GM12801 (cell line): ENCODE data around the gene EDIL3.

ENCODE experiments used
- CTCF ChIP-seq: IDR thresholded peaks from one replicate; pipeline ENCODE4 v1.5.1; 2011; ENCODE audit warnings: control low read depth; ENCODE audit not compliant: insufficient read length; ENCODE audit errors: extremely low read depth

Gene EDIL3

GRCh38 chr5:84045964-84046363 lies 338.7 kb downstream of the EDIL3 start:
- no peak for TF ChIP-seq CTCF

GRCh38 chr5:84036842-84037241 lies 347.8 kb downstream of the EDIL3 start:
- no peak for TF ChIP-seq CTCF

GRCh38 chr5:84032324-84032723 lies 352.4 kb downstream of the EDIL3 start:
- TF ChIP-seq CTCF, result no peak

GRCh38 chr5:84028093-84028492 lies 356.6 kb downstream of the EDIL3 start:
- TF ChIP-seq CTCF, result no peak

GRCh38 chr5:84017523-84018172 lies 367.0 kb downstream of the EDIL3 start:
- TF ChIP-seq CTCF, result no peak

GRCh38 chr5:84016085-84016484 lies 368.6 kb downstream of the EDIL3 start:
- TF ChIP-seq CTCF, result no peak

- no peak for TF ChIP-seq CTCF
Observed at GRCh38 chr5:84014966-84015365, 369.7 kb downstream of the EDIL3 start.
